Measurements from ENCODE around the gene DDX23.

Gene DDX23

DNA sequence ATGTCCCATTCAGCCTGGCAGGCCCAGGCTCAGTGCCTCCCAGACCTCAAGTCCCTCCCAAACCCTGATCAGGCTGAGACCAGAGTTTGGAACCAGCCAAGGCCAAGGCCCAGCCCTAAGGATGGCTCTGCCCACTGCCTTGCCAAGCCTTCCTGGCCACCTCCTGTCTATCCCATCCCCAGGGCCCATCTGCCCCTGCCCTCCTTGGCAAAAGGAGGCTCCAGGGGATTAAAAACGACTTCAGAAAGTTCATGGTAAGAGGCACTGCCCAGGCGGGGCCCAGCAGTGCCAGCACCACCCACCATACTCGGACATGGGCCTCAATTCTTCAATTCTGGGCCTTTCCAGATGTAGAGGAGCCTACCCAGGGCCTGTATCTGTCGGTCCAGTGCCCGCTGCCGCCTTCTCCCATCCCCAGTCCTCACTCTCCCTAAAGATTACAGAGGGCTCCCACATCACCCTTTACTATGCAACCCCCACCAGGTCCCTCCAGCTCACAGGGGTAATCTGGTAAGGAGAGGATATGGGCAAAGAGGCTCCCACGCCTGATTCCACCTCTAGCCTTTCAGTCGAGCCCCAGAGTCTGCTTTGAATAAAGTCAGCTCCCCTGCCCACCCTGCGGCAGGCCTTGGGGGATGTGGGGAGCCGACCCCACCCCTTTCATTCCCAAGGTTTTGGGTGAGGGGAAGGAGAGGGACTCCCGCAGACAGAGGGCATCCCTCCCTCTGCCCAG is 64.0 kb downstream of the DDX23 start:
- Histone ChIP-seq H3K9ac (ENCODE audit: low read length) (no peak overlapping the region), H3K4me3 (ENCODE audit: low read depth, low read length, poor library complexity, severe bottlenecking) (no peak overlapping the region), H3K36me3 (ENCODE audit: insufficient read depth, low read length) (no peaks in the 10 kb centered on the region), H3K9me2 (ENCODE audit: low read depth, low read length) (no peaks in the 10 kb centered on the region), H3K4me1 (ENCODE audit: insufficient read depth, low read length, severe bottlenecking) (no peaks in the 10 kb centered on the region), H2AFZ (ENCODE audit: low read length) (no peak overlapping the region), H4K20me1 (ENCODE audit: insufficient read depth, low read length) (no peaks in the 10 kb centered on the region), H3K27ac (ENCODE audit: low read depth, low read length, poor library complexity, severe bottlenecking) (no peak overlapping the region), H3K27me3 (ENCODE audit: insufficient read depth, low read length) (peaks cover 10% of the 10 kb centered on the region), H3K4me2 (ENCODE audit: low read length) (no peak overlapping the region), H3K9me3 (ENCODE audit: low read length) (no peaks in the 10 kb centered on the region), H3K79me2 (ENCODE audit: insufficient read depth, low read length) (no peaks in the 10 kb centered on the region), H3F3A (ENCODE audit: insufficient read depth, low read length) (no peaks in the 10 kb centered on the region)
- TF ChIP-seq, protein P1, sequence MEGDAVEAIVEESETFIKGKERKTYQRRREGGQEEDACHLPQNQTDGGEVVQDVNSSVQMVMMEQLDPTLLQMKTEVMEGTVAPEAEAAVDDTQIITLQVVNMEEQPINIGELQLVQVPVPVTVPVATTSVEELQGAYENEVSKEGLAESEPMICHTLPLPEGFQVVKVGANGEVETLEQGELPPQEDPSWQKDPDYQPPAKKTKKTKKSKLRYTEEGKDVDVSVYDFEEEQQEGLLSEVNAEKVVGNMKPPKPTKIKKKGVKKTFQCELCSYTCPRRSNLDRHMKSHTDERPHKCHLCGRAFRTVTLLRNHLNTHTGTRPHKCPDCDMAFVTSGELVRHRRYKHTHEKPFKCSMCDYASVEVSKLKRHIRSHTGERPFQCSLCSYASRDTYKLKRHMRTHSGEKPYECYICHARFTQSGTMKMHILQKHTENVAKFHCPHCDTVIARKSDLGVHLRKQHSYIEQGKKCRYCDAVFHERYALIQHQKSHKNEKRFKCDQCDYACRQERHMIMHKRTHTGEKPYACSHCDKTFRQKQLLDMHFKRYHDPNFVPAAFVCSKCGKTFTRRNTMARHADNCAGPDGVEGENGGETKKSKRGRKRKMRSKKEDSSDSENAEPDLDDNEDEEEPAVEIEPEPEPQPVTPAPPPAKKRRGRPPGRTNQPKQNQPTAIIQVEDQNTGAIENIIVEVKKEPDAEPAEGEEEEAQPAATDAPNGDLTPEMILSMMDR (IDR thresholded peaks at IDR 0.05; ENCODE audit: low read length) = no peak
- TF ChIP-seq EZH2 (IDR thresholded peaks at IDR 0.05; ENCODE audit: borderline replicate concordance, low read length) = no peak

DNA sequence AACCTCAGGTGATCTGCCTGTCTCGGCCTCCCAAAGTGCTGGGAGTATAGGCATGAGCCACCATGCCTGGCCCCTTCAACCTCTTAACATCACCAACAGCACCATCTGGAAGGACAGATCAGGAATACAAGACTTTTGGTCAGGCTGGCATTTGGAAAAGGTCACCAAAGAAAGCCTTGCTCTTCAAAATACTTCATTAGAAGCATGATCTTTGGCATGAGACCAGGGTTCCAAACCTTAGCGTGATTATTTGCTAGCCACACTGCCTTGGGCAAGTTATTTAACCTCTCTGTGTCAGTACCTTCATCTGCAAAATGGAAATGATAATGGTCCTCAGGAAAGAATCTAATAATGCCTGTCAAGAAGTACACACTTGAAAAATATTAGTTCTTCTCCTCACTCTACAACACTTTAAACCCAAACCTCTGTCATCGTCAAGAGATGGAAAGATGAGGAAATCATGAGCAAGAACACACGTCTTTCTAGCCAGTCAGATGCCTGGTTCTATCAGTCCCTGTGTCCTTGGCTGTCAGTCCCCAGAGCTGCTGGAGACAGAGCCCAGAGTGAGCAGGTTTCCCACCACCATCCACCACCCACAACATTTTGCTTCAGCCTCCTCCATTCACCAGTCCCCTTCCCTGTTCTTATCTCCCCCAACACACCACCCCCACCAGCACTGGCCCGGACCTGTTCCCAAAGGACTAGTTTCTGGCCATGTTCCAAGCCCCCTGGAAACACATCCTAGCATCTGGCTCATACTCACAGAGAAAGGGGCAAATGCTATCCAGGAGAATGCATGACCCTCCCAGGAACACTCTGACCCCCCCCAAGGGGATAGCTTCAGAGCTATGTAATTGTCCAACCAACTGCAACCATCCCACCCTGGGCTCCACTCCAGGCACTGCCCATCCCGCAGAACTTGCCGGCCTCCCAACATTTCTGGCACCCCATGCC is 65.1 kb downstream of the DDX23 start:
- H3K4me1 ChIP-seq (ENCODE audit: insufficient read depth, low read length, severe bottlenecking) = no peaks in the 10 kb centered on the region
- no peaks in the 10 kb centered on the region for H3K79me2 ChIP-seq (ENCODE audit: insufficient read depth, low read length)
- no peaks in the 10 kb centered on the region for H3K9me2 ChIP-seq (ENCODE audit: low read depth, low read length)
- no peaks in the 10 kb centered on the region for H3K9me3 ChIP-seq (ENCODE audit: low read length)
- no peak for TF ChIP-seq EZH2 (IDR thresholded peaks at IDR 0.05; ENCODE audit: borderline replicate concordance, low read length)
- TF ChIP-seq, protein P1 (IDR thresholded peaks at IDR 0.05; ENCODE audit: low read length) = no peak
- no peaks in the 10 kb centered on the region for H3K36me3 ChIP-seq (ENCODE audit: insufficient read depth, low read length)
- peaks cover 17% of the 10 kb centered on the region for H3K27me3 ChIP-seq (ENCODE audit: insufficient read depth, low read length)
- no peak overlapping the region for H3K4me3 ChIP-seq (ENCODE audit: low read depth, low read length, poor library complexity, severe bottlenecking)
- no peak overlapping the region for H2AFZ ChIP-seq (ENCODE audit: low read length)
- no peak overlapping the region for H3K27ac ChIP-seq (ENCODE audit: low read depth, low read length, poor library complexity, severe bottlenecking)
- no peak overlapping the region for H3K4me2 ChIP-seq (ENCODE audit: low read length)
- no peaks in the 10 kb centered on the region for H4K20me1 ChIP-seq (ENCODE audit: insufficient read depth, low read length)
- H3F3A ChIP-seq (ENCODE audit: insufficient read depth, low read length) = no peaks in the 10 kb centered on the region
- H3K9ac ChIP-seq (ENCODE audit: low read length) = no peak overlapping the region

DNA sequence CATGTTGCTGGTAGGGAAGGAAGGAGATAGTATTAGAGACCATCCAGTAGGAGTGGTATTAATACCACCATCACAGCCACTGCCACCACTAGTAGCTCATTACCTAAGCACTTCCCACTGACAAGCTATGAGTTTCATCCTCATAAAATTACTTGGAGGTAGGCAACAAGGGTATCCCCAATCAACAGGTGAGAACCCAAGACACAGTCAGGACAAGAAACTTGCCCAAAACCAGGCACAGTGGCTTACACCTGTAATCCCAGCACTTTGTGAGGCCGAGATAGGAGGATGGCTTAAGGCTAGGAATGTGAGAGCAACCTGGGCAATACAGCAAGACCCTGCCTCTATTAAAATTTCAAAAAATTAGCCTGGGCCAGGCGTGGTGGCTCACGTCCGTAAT is 68.5 kb downstream of the DDX23 start:
- TF ChIP-seq, protein P1 (IDR thresholded peaks at IDR 0.05; ENCODE audit: low read length) = no peak
- TF ChIP-seq EZH2 (IDR thresholded peaks at IDR 0.05; ENCODE audit: borderline replicate concordance, low read length) = no peak
- no peaks in the 10 kb centered on the region for H3K9me2 ChIP-seq (ENCODE audit: low read depth, low read length)
- no peaks in the 10 kb centered on the region for H3F3A ChIP-seq (ENCODE audit: insufficient read depth, low read length)
- H3K9ac ChIP-seq (ENCODE audit: low read length) = no peak overlapping the region
- no peak overlapping the region for H2AFZ ChIP-seq (ENCODE audit: low read length)
- H3K79me2 ChIP-seq (ENCODE audit: insufficient read depth, low read length) = no peaks in the 10 kb centered on the region
- H3K4me3 ChIP-seq (ENCODE audit: low read depth, low read length, poor library complexity, severe bottlenecking) = no peak overlapping the region
- no peaks in the 10 kb centered on the region for H3K36me3 ChIP-seq (ENCODE audit: insufficient read depth, low read length)
- no peak overlapping the region for H3K4me2 ChIP-seq (ENCODE audit: low read length)
- H3K27ac ChIP-seq (ENCODE audit: low read depth, low read length, poor library complexity, severe bottlenecking) = no peak overlapping the region
- no peaks in the 10 kb centered on the region for H3K9me3 ChIP-seq (ENCODE audit: low read length)
- no peaks in the 10 kb centered on the region for H4K20me1 ChIP-seq (ENCODE audit: insufficient read depth, low read length)
- no peaks in the 10 kb centered on the region for H3K4me1 ChIP-seq (ENCODE audit: insufficient read depth, low read length, severe bottlenecking)
- H3K27me3 ChIP-seq (ENCODE audit: insufficient read depth, low read length) = peaks cover 14% of the 10 kb centered on the region; the same call in 1 of the 2 replicates

Data from OCI-LY1 (cell line).